Ovary (tissue), 9 donors: ENCODE data around the gene AGTR1. TPM values are rescaled to one million over a fixed set of nuclear protein-coding genes. Genes with fewer than 3 reads are reported as not detected.

Experiments used
- DNase-seq, 5 donors: peaks; one replicate each; pipeline ENCODE4 v3.0.0-alpha.2; 2019 to 2020
- H3K27ac ChIP-seq, 2 donors: fragments of 200-600 bp; one replicate each; pipeline versions ENCODE4 v1.5.1 to v1.8.0; 2019 to 2022
- H3K27me3 ChIP-seq: fragments of 200-600 bp; one replicate; pipeline ENCODE4 v1.8.0; 2022
- H3K36me3 ChIP-seq: fragments of 200-600 bp; sonication (generic); one replicate; pipeline ENCODE4 v1.5.1; 2019
- H3K4me1 ChIP-seq: one replicate; pipeline ENCODE4 v1.8.1; 2013; ENCODE audit warnings: mild to moderate bottlenecking, moderate library complexity; ENCODE audit not compliant: insufficient read depth
- H3K4me3 ChIP-seq: fragments of 200-600 bp; sonication (generic); one replicate; pipeline ENCODE4 v1.5.1; 2017
- H3K9me3 ChIP-seq, 2 donors: fragments of 200-600 bp in 1 of 2; sonication (generic) in 1 of 2; one replicate each; pipeline versions ENCODE4 v1.5.1 to v1.8.1; 2013 to 2019; ENCODE audit warnings: mild to moderate bottlenecking in 1 of 2, moderate library complexity in 1 of 2
- EP300 ChIP-seq: sonication (generic); formaldehyde crosslinking; IDR thresholded peaks from one replicate; pipeline ENCODE4 v1.6.1; 2017; ENCODE audit warnings: antibody characterized with exemption
- POLR2A ChIP-seq: fragments of 450-650 bp; IDR thresholded peaks from one replicate; pipeline ENCODE4 v1.6.1; 2017; ENCODE audit warnings: antibody characterized with exemption, mild to moderate bottlenecking, moderate library complexity
- WGBS, 3 donors: extraction: QIAGEN DNeasy Blood & Tissue Kit in 1 of 3; methylation state at CpG; one replicate each; pipeline versions ENCODE4 v1.1.5 to v1.1.7; 2013 to 2017; 5-methylcytosine and 5-hydroxymethylcytosine counted together
- intact Hi-C, 4 donors: fragments of 100-400 bp; cut with DNase I; formaldehyde crosslinking; loops; one replicate each; pipeline versions ENCODE4 v1.11.0 to v1.15.1; 2022 to 2023
- polyA plus RNA-seq, 2 donors: library from polyadenylated mRNA; stranded (reverse); fragments of 200-250 nt in 1 of 2; fragments of 350-450 nt in 1 of 2; fragmentation: Illumina TruSeq in 1 of 2; extraction: RNeasy Lipid Tissue Mini Kit (QIAGEN cat#74804) in 1 of 2; gene quantifications; one replicate each; pipeline ENCODE4 v1.2.3, GENCODE V29; 2013 to 2014
- total RNA-seq, 7 donors: library from RNA; depleted of rRNA in 2 of 7; stranded (reverse); fragments of >200 nt in 2 of 7; fragmentation: NEBNext Ultra II Directional in 3 of 7; extraction: Animal tissue kit (Norgen Biotek cat#: 25700) in 3 of 7; gene quantifications; one replicate each; pipeline versions ENCODE4 v1.1.0 to v1.2.4, GENCODE V29; 2016 to 2023
- TF ChIP-seq, protein P1 (sequence below), 3 donors: fragments of 450-650 bp in 2 of 3; fragments of 200-600 bp in 1 of 3; IDR thresholded peaks; one replicate each; pipeline versions ENCODE4 v1.5.1 to v1.8.0; 2016 to 2022; ENCODE audit warnings: antibody characterized with exemption in 3 of 3, mild to moderate bottlenecking in 1 of 3
- donor health status: DM: no; HTN: no; CAD: no; lungs with moderate emphysema.
- donor health status: DM: no; HTN: no; CAD: no.
- donor health status: Bipolar disorder and iron deficiency.
- donor health status: DM: yes; HTN: yes; CAD: no.
- donor health status: DM: no; HTN: no; CAD: no.
- donor health status: DM: yes; HTN: yes; CAD: no.

The AGTR1 gene
- total and polyA plus RNA-seq, 9 donors: 0.99 to 21.7 (median 2.5) TPM

DNA sequence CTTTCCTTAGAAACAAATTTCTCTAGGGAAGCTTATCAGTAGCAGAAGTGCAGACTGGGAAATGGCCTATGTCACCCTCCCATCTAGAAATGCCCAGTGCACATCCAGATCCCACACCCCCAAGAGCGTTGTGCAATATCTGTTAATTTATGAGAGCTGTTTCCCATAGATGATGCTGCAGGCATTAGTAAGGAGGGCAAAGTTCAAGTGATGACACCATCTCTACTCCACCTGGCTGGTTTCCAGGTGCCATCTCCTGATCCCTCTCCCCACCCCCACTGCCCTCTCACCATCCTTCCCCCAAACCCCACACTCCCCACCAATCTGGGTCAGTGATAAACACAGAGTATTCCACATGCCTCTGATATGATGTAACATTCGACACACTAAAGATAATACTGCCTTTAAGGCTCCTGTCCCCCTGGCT is 39.4 kb downstream of the AGTR1 start:
- Histone ChIP-seq H3K9me3 (peaks cover 0 to 4% of the 10 kb centered on the region in 2 donors), H3K36me3 (no peaks in the 10 kb centered on the region), H3K4me3 (no peak overlapping the region), H3K27me3 (no peaks in the 10 kb centered on the region), H3K4me1 (no peaks in the 10 kb centered on the region), H3K27ac (no peak overlapping the region)
- TF ChIP-seq, protein P1, sequence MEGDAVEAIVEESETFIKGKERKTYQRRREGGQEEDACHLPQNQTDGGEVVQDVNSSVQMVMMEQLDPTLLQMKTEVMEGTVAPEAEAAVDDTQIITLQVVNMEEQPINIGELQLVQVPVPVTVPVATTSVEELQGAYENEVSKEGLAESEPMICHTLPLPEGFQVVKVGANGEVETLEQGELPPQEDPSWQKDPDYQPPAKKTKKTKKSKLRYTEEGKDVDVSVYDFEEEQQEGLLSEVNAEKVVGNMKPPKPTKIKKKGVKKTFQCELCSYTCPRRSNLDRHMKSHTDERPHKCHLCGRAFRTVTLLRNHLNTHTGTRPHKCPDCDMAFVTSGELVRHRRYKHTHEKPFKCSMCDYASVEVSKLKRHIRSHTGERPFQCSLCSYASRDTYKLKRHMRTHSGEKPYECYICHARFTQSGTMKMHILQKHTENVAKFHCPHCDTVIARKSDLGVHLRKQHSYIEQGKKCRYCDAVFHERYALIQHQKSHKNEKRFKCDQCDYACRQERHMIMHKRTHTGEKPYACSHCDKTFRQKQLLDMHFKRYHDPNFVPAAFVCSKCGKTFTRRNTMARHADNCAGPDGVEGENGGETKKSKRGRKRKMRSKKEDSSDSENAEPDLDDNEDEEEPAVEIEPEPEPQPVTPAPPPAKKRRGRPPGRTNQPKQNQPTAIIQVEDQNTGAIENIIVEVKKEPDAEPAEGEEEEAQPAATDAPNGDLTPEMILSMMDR (IDR thresholded peaks at IDR 0.05): no peak
- no peak for TF ChIP-seq EP300
- intact Hi-C loops: no loop called here
- DNase-seq: peak in 1 of 5 donors; percentile 17
- 64 to 84% (median 72%) methylated on average over 2 of the region's 2 CpGs for WGBS, 3 donors

DNA sequence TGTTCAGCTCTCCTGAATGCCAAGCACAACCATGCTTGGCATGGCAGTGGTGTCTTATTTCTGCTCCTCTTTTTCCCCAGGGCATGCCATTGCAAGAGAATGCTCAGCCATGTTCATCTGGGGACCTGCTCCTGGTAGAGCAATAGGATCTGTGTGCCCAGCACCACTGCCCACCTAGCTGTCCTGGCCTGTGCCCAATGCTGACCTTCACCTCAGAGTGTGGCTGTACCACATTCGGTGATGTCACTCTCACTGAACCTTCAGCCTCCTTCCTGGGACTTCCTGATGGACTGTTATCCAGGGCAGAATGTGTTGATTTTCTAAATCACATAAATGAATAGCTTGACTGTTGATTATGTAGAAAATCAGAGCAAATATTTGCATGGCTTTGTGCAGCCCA is 42.0 kb downstream of the AGTR1 start:
- 81 to 93% (median 85%) methylated on average over 1 of the region's 1 CpG for WGBS, 3 donors
- Histone ChIP-seq H3K4me3 (no peak overlapping the region), H3K4me1 (no peaks in the 10 kb centered on the region), H3K9me3 (peaks cover 0 to 4% of the 10 kb centered on the region in 2 donors), H3K27me3 (no peaks in the 10 kb centered on the region), H3K36me3 (no peaks in the 10 kb centered on the region), H3K27ac (no peak overlapping the region)
- no peak for DNase-seq
- intact Hi-C loops: no loop called here
- no peak for TF ChIP-seq EP300
- TF ChIP-seq, protein P1 (IDR thresholded peaks at IDR 0.05): no peak
- TF ChIP-seq POLR2A: no peak

DNA sequence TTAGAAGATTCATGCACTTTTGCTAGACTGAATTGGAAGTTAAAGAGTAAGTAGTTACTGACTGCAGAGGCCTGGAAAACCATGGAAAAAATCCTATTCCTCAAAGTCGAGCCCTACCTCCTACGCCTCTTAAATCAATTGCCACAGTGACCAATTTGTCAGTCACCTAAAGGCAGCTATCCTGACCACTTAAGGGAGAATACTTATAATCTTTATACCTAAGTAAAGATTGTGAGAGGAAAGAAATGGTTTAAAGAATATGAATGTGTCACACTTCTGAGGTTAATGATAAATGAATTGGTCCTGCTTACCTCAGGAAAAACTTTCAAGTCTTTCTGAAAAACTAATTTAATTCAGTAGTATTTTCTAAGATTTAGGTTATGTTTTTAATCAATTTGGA is 42.6 kb downstream of the AGTR1 start:
- Histone ChIP-seq H3K4me1 (no peaks in the 10 kb centered on the region), H3K4me3 (no peak overlapping the region), H3K9me3 (peaks cover 0 to 4% of the 10 kb centered on the region in 2 donors), H3K36me3 (no peaks in the 10 kb centered on the region), H3K27ac (no peak overlapping the region), H3K27me3 (no peaks in the 10 kb centered on the region)
- DNase-seq: no peak
- TF ChIP-seq EP300 (no peak), POLR2A (no peak)
- TF ChIP-seq, protein P1 (IDR thresholded peaks at IDR 0.05): no peak
- intact Hi-C loops: no loop called here
- 81 to 86% (median 82%) methylated on average over 2 of the region's 2 CpGs for WGBS, 3 donors

DNA sequence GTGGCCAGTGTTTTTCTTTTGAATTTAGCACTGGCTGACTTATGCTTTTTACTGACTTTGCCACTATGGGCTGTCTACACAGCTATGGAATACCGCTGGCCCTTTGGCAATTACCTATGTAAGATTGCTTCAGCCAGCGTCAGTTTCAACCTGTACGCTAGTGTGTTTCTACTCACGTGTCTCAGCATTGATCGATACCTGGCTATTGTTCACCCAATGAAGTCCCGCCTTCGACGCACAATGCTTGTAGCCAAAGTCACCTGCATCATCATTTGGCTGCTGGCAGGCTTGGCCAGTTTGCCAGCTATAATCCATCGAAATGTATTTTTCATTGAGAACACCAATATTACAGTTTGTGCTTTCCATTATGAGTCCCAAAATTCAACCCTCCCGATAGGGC is 43.5 kb downstream of the AGTR1 start:
- intact Hi-C loops: no loop called here
- WGBS, 3 donors: 95 to 98% (median 97%) methylated on average over 10 of the region's 10 CpGs
- H3K4me3 ChIP-seq: no peak overlapping the region
- no peaks in the 10 kb centered on the region for H3K4me1 ChIP-seq
- H3K27me3 ChIP-seq: no peaks in the 10 kb centered on the region
- TF ChIP-seq EP300: no peak
- TF ChIP-seq POLR2A: no peak
- TF ChIP-seq, protein P1 (IDR thresholded peaks at IDR 0.05): no peak
- no peaks in the 10 kb centered on the region for H3K36me3 ChIP-seq
- no peak for DNase-seq
- H3K9me3 ChIP-seq: peaks cover 0 to 4% of the 10 kb centered on the region in 2 donors
- no peak overlapping the region for H3K27ac ChIP-seq

DNA sequence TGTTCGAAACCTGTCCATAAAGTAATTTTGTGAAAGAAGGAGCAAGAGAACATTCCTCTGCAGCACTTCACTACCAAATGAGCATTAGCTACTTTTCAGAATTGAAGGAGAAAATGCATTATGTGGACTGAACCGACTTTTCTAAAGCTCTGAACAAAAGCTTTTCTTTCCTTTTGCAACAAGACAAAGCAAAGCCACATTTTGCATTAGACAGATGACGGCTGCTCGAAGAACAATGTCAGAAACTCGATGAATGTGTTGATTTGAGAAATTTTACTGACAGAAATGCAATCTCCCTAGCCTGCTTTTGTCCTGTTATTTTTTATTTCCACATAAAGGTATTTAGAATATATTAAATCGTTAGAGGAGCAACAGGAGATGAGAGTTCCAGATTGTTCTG is 44.4 kb downstream of the AGTR1 start:
- no peaks in the 10 kb centered on the region for H3K4me1 ChIP-seq
- DNase-seq: no peak
- no peak for TF ChIP-seq POLR2A
- no peaks in the 10 kb centered on the region for H3K27me3 ChIP-seq
- no peak overlapping the region for H3K4me3 ChIP-seq
- 84 to 88% (median 86%) methylated on average over 6 of the region's 6 CpGs for WGBS, 3 donors
- no peaks in the 10 kb centered on the region for H3K36me3 ChIP-seq
- H3K9me3 ChIP-seq: peaks cover 0 to under 1% of the 10 kb centered on the region in 2 donors
- no peak overlapping the region for H3K27ac ChIP-seq
- intact Hi-C loops: no loop called here
